ENCODE data around the gene SETD1A. TPM values are rescaled to one million over a fixed set of nuclear protein-coding genes. Genes with fewer than 3 reads are reported as not detected.

The SETD1A gene
- total and polyA plus RNA-seq, 9 of the 15 experiments (the other 6 are each of a cell fraction or from before 2014, with no cell fraction given) = 0.08 to 36.0 (median 4.2) TPM

- TF ChIP-seq CC2D1A (IDR thresholded peaks at IDR 0.05) (no peak), MECOM (CRISPR knock-in tag; IDR thresholded peaks at IDR 0.05) (no peak), TCF3 (CRISPR knock-in tag; IDR thresholded peaks at IDR 0.05) (no peak), ZNF764 (CRISPR knock-in tag; IDR thresholded peaks at IDR 0.05; ENCODE audit: low read depth) (no peak), TGIF2 (CRISPR knock-in tag; IDR thresholded peaks at IDR 0.05) (no peak), ZNF785 (CRISPR knock-in tag; IDR thresholded peaks at IDR 0.05) (no peak), ZZZ3 (IDR thresholded peaks at IDR 0.05) (peak; percentile 73; the same call in 1 of the 2 replicates), GMEB1 (CRISPR knock-in tag; IDR thresholded peaks at IDR 0.05) (peak; percentile 50; the same call in 1 of the 2 replicates), TFAM (CRISPR knock-in tag; conservative IDR thresholded peaks at IDR 0.05) (no peak), RUNX1 (IDR thresholded peaks at IDR 0.05; ENCODE audit: low read depth) (no peak), NUFIP1 (IDR thresholded peaks at IDR 0.05; ENCODE audit: partially characterized antibody) (no peak), ETS2 (tag; IDR thresholded peaks at IDR 0.05; ENCODE audit: borderline replicate concordance, poor library complexity, severe bottlenecking) (no peak), POLR2AphosphoS2 (IDR thresholded peaks at IDR 0.05; ENCODE audit: low read length) (peak; percentile 9; the same call in 1 of the 2 replicates), NR2F6 (CRISPR knock-in tag; IDR thresholded peaks at IDR 0.05) (no peak), ARID1B (IDR thresholded peaks at IDR 0.05) (no peak; the same call in 1 of the 2 replicates), HBP1 (CRISPR knock-in tag; IDR thresholded peaks at IDR 0.05) (no peak), L3MBTL2 (IDR thresholded peaks at IDR 0.05) (no peak), ZNF449 (CRISPR knock-in tag; IDR thresholded peaks at IDR 0.05) (no peak), HIVEP1 (CRISPR knock-in tag; IDR thresholded peaks at IDR 0.05) (no peak), OTX1 (CRISPR knock-in tag; IDR thresholded peaks at IDR 0.05) (peak; percentile 31; the same call in 1 of the 2 replicates), MXD1 (CRISPR knock-in tag; IDR thresholded peaks at IDR 0.05; ENCODE audit: borderline replicate concordance, poor library complexity, severe bottlenecking) (peak; percentile 11), BRD4 (IDR thresholded peaks at IDR 0.05) (peak; percentile 33), ZNF143 (CRISPR knock-in tag; IDR thresholded peaks at IDR 0.05) (no peak), NCOA6 (IDR thresholded peaks at IDR 0.05) (no peak)
Observed at GRCh38 chr16:30957456-30958174, at the start of gene SETD1A (continued).
